ENCODE data around the gene FHL1.
"Not testable (repeated sequence)": the region's sequence is repeated elsewhere in the genome, so short reads cannot be mapped to it uniquely, and the experiment has no call there.

FHL1 gene

GRCh38 chrX:136147315-136147901 lies at the start of gene FHL1:
TSS of gene FHL1 (plus strand) at chrX:136147533.
- no peak for DNase-seq (ENCODE audit: low read depth, low spot score)

DNA sequence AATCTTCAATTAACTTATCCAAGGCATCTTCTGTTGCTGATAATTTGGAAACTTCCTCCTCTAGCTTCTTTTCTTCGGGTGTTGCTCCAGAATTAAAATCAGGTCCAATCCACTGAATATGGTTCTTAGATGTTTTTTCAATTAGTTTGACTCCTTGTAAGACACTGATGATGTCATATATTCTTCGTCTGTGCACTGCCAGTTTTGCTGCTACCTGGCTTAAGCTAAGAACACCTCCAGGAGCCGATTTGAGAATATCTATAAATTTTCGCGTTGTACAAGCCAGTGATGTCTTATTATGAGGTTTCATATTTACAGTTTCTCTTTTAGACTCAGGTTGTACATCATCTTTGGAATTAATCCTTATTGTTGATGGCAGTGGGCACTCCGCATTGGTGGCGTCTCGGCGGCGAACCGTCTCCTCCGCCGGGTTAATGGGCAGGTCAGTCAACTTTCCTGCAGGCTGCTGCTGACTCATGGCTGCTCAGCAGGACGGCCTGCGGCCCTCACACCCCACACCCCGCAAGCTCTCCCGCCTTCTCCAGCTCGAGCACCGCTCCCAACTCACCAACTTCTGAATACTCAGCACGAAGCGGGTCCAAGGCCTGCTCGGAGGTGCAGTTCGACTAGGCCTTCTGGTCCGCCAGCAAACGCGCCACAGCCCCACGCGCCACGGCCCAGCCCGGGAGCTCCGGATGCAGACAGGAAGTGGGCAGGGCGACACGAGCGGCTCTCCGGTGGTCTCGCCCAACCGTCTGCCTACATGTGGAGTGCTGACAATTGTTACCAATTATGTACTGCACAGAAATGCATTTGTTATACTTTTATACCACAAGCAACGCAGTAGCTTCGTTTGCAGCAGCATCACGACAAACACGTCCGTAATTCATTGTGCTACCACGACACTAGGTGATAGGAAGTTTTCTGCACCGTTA lies 49.2 kb upstream of the FHL1 start:
- DNase-seq (ENCODE audit: low read depth, low spot score), result no peak

GRCh38 chrX:136104936-136105335 lies 42.4 kb upstream of the FHL1 start:
- no peak for DNase-seq (ENCODE audit: low read depth, low spot score)

DNA sequence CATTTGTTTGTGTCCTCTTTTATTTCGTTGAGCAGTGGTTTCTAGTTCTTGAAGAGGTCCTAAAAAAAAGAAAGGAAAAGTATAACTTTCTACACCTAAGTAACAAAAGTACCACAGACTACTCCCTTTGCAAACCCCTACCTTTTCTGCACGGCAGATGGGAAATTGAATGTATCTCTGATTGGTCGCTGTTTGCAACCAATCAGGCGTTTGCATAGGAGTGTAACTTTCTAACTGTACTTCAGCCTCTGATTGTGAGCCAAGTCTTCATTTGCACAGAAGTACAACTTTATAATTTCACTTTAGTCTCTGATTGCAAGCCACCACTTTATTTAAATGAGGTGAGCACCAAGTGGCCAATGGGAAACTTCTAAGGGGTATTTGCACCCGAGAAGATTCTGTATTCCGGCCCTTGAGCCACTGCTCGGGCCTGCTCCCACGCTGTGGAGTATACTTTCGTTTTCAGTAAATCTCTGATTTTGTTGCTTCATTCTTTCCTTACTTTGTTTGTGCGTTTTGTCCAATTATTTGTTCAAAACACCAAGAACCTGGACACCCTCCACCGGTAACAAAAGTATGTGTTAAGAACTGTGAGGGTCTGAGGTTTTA lies 40.3 kb upstream of the FHL1 start:
- no peak for DNase-seq (ENCODE audit: low read depth, low spot score)

DNA sequence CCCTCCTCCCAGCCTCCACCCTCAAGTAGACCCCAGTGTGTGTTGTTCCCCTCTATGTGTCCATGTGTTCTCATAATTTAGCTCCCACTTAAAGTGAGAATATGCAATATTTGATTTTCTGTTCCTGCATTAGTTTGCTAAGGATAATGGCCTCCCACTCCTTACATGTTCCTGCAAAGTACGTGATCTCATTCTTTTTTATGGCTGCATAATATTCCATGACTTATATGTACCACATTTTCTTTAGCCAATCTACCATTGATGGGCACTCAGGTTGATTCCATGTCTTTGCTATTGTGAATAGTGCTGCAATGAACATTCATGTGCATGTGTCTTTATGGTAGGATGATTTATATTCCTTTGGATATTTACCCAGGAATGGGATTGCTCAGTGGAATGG lies 38.4 kb upstream of the FHL1 start:
- DNase-seq (ENCODE audit: low read depth, low spot score), result not testable (repeated sequence)

DNA sequence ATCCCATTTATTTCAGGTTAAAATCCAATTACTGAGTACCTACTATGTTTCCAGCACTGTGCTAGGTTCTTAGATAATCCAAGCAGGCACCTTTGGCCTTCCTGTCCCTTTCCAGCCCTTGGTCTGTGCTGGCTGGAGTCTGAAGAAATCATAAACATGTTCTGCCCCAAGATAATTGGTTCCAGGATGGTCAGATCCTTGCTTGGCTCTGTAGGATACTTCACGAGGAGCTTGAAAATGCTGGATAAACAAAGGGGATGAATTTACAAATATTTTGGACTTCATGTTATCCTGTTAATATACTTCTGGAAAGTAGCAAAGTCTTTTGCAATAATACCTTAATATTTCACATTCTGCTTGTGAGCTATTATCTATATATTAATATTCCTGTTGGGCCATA lies 35.0 kb upstream of the FHL1 start:
- no peak for DNase-seq (ENCODE audit: low read depth, low spot score)

- DNase-seq (ENCODE audit: low read depth, low spot score), result no peak
Observed at GRCh38 chrX:136112778-136113177, 34.6 kb upstream of the FHL1 start.

DNA sequence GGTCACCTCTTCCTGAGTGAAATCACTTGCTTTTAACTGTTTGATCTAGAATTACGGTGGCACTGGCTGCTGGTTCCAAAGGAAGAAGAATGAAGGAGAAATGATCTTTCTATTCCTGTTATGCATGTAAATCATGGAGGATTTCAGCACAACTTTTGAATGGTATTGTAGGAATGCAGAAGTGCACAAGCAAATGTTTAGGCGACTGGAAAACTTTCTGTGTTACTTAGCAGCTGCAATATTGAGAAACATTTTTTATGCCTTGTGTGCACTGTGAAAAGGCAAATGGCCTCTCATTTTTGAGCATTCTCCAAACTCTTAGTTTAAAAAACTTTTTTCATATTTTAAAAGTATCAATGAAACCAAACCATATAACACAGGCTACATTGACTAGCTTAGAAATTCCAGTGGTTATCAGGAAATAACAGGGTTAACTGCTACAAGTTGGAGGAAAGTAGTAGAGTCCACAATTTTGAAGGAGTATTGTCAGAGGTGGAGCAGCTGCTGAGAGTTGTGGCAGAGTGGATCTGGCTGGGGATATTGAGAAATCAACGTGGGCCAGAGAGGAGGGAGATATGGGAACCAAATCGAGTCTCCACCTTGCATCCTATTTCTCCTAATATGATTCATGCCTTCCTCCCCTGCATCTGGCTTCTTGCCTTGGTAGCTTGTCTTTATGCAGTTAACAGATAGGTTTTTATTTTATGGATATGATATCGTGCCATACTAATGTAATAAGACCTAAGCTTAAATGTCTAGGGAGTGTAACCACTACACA lies 32.0 kb upstream of the FHL1 start:
- DNase-seq (ENCODE audit: low read depth, low spot score), result no peak

GRCh38 chrX:136115904-136116297 lies 31.4 kb upstream of the FHL1 start:
- no peak for DNase-seq (ENCODE audit: low read depth, low spot score)

DNA sequence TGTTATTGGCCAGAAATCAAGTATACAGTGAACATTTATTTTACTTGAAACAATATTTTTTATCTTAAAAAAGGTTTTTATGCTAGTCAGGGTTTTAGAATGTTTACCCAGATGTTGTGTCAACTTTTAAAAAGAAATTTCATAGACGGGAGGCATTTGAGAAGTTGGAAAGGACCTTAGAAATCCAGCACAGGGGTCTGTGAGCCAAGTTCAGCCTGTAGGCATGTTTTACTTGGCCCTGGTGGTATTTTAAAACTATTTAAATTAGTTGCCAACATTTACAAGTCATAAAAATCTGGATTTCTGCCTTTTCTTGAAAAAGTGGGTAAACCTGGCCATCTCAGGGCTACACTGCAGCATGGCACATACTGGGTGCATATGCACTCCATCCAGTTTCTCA lies 25.5 kb upstream of the FHL1 start:
- DNase-seq (ENCODE audit: low read depth, low spot score), result peak; percentile 13

DNA sequence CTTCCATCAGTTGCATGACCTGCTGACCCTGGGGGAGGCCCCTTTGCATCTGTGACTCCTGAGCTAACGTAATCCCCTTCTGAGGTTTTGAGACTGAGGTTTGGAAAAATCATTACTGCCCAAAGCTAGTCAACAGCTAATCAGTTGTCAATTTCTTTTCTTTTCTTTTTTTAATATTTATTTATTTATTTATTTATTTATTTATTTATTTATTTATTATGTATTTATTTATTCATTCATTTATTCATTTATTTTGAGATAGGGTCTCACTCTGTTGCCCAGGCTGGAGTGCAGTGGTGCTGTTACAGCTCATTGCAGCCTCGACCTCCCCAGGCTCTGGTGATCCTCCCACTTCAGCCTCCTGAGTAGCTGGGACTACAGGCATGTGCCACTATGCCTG lies 25.1 kb upstream of the FHL1 start:
- no peak for DNase-seq (ENCODE audit: low read depth, low spot score)

- DNase-seq (ENCODE audit: low read depth, low spot score), result no peak
Observed at GRCh38 chrX:136125106-136125505, 22.2 kb upstream of the FHL1 start.

DNA sequence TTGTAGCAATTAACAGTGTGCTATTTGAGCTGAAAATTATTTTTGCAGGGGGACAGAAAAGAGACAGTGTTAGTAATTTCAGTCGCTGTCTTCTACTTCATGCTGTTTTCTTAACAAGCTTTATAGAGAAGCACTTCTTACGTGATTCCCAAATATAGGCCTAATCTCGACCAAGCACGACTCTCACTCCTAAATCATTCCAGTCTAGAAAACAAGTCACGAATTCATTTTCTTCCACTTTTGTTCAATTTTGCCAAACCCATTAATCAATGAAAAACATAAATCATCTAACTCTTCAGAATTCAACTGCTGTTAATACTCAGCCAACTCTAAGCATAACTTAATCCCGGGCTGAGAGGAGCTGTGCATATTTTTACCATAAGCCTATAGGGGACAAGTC lies 21.0 kb upstream of the FHL1 start:
- DNase-seq (ENCODE audit: low read depth, low spot score), result no peak

- no peak for DNase-seq (ENCODE audit: low read depth, low spot score)
Observed at GRCh38 chrX:136126872-136127406, 20.4 kb upstream of the FHL1 start.

DNA sequence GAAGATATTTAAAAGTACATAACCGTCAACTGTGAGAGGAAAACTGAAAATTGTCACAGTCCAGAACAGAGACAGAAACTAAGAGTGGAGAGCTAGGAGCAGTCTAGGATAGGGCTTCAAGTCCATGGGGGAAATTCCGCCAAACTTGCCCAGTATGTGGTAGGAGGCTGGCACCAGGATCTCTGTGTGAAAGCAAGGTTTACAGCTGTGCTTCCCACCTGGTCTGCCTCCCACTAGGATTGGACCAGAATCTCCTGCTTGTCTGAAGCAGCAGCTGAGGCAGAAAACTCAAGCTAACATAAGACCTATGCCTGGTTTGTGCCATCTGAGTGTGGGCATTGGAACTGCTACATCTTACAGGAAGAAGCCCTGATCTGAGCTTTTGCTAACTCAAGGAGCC lies 18.6 kb upstream of the FHL1 start:
- no peak for DNase-seq (ENCODE audit: low read depth, low spot score)

DNA sequence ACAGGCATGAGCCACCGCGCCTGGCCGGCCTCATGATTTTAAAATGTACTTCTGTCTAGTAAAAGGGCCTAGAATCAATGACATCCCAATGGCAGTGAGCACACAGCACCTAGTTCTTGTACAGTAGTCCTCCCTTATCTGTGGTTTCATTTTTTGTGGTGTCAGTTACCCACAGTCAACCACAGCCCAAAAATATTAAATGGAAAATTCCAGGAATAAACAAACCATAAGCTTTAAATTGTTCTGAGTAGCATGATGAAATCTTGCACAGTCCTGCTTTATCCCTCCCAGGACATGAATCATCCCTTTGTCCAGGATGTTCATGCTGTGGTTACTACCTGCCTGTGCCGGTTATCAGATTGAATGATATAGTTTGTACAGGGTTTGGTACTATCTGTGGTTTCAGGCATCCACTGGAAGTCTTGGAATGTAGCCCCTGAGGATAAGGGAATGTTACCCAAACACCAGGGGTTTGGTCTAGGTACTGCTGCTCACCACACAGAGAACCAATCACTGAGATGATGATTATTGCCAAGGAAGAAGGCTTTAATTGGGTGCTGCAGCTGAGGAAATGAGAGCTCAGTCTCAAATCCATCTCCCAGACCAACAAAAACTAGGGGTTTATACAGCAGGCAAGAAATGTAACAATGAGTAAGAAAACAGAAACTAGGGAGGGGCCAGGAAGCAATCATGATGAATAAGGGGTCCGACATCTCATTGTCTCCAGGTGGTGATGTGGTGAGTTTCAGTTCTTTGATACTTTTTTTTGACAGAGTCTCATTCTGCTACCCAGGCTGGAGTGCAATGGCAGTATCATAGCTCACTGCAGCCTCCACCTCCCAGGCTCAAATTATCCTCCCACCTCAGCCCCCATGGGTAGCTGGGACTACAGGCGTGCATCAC lies 16.2 kb upstream of the FHL1 start:
- DNase-seq (ENCODE audit: low read depth, low spot score), result no peak

DNA sequence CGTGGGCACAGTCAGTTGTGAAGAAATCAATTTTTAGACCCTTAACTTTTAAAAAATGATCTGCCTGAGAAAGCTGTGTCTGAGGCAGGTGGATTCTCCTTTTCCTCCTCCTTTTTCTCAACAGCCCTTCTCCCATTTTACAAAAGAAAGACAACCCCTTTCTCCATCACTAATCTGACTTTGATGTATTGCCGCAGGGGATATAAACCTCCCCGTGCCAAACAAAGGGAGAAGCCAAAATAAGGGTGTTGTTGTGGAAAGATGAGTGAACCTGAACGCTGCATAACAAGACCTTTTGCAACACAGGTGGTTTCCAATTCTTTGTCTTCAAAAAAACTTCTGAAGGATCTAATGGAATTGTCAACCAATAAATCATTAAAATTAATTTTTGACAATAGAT lies 8.4 kb upstream of the FHL1 start:
- DNase-seq (ENCODE audit: low read depth, low spot score), result no peak

GRCh38 chrX:136141569-136141968 lies 5.8 kb upstream of the FHL1 start:
- no peak for DNase-seq (ENCODE audit: low read depth, low spot score)

- DNase-seq (ENCODE audit: low read depth, low spot score), result no peak
Observed at GRCh38 chrX:136142592-136142991, 4.7 kb upstream of the FHL1 start.

GRCh38 chrX:136143711-136144110 lies 3.6 kb upstream of the FHL1 start:
- no peak for DNase-seq (ENCODE audit: low read depth, low spot score)
